ENCODE data around the gene ALB.

DNA sequence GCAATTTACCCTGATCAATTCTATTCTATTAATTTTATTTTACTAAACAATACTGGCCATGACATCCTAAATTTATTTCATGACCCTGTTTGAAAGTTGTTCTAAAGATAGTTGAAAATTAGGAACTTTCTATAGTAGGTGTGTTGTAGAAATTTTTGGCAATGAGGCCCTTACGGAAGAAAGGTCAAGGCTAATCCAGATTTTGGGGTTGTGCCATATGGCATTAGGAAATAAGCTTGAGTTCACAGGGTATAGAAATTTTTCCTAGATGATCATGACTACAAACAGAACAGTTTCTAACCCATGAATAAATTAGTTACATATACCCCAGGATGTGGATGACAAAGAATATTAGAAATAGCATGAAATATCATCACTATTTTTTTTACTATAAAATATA, 7.8 kb upstream of the ALB start:
- TF ChIP-seq LEF1 (IDR thresholded peaks at IDR 0.05; ENCODE audit: borderline replicate concordance) (no peak), FOXK2 (IDR thresholded peaks at IDR 0.05) (no peak), SUZ12 (IDR thresholded peaks at IDR 0.05) (no peak), TARDBP (IDR thresholded peaks at IDR 0.05) (no peak), FOXM1 (IDR thresholded peaks at IDR 0.05; ENCODE audit: borderline replicate concordance) (no peak), ARNT (IDR thresholded peaks at IDR 0.05) (no peak), FOXA1 (IDR thresholded peaks at IDR 0.05) (no peak), HDGF (IDR thresholded peaks at IDR 0.05; ENCODE audit: borderline replicate concordance) (no peak), PKNOX1 (IDR thresholded peaks at IDR 0.05) (no peak), NFRKB (IDR thresholded peaks at IDR 0.05) (no peak)
